HG03571 (cell line): ENCODE data around the gene DMAC1.

Experiments
- ATAC-seq: cut with Tn5 transposase; IDR thresholded peaks from one replicate; pipeline ENCODE4 v1.9.1; 2021; ENCODE audit not compliant: unreplicated experiment

Gene DMAC1

DNA sequence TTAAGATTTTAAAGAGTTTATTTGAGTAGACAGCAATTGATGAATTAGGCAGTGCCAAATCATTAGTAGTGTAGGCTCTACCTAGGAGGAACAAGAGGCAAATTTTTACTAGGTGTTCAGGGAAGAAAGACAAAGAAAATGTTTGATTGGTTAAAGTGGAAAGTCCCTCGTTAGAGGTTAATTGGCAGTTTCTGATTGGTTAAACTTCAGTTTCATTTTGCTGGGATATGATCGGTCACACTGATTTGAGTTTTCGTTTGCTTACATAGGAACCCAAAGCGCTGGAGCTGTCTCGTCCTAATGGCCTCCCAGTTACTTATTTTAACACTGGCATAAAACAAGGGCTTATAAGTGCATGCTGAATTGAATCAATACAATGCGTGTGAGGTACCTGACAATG is 15.1 kb downstream of the DMAC1 start:
- ATAC-seq, result no peak

DNA sequence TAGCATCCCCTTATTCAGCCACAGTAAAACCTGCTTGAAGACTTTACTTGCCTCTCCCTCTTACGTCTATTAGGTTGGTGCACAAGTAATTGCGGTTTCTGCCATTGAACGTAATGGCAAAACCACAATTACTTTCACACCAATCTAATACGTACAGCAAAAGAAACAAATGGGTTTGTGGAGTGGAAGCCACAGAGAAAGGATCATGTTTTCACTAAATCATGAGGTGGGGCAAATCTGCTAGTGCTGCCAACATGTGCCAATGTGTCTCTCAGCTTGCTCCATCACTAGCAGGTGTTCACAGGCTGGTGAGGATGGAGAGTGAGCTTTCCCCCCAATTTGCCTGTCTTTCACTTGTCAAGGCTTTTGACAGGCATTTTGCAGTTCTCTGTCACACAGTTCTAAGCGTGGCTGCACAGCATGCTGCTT is 15.9 kb downstream of the DMAC1 start:
- ATAC-seq, result no peak

DNA sequence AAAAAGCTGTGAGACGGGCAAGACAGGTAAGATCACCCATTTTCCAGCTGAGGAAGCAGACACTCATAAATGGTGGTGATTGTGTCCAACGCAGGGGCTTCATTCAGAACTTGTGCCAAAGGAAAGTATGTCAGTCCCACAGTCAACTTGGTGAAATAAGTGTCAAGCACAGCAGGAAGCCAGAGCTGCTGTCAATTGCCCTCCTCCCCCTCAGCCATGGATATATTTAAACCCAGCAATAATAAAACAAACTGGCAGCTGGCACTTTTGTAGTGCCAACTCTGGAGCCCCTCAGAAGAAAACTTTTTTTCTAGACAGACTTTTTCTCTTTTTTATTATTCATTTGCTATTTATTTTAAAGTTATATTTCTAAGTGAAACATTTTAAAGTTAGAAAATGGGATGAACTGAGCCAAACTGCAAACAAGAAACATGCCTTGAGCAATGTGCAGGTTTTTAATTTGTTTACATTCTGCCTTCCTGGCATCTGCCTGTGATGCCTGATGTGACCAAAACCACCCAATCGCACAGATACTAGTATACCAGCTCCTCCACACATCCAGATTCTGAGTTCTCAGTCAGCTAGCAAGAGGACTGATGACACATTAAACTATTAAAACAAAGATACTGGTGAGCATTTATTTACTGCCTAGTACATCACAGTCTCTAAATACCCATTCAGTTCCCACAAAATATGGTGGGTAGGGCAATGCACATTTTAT is 17.0 kb downstream of the DMAC1 start:
- ATAC-seq, result no peak

DNA sequence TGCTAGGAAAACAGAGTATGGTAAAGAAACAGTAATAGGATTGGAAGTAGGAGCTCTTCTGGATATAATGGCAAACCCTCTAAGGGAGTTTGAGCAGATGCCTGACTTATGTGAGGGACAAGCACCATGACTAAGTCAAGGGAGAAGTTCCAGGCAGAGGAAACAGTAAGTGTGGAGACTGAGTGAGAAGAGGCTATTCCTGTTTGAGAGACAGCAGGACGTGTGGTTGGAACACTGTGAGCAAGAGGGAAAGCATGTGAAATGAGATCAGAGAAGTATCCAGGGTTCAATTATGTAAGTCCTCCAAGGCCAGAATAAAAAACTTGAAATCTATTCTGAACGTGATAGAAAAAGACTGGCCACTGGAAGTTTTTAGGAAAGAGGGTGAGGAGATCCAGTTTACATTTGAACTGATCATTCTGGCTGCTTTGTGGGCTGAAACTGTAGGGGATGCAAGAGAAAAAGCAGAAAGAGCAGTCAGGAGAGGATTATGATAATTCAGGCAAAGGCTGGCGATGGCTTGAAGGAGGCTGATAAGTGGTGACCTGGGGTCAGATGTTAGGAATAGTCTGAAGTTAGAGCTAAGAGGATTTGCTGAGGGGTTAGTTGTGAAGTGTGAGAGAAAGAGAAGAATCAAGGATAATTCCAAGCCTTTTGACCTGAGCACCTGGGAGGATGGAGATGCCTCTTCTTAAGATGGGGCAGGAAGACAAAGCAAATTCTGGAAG is 19.2 kb downstream of the DMAC1 start:
- no peak for ATAC-seq

DNA sequence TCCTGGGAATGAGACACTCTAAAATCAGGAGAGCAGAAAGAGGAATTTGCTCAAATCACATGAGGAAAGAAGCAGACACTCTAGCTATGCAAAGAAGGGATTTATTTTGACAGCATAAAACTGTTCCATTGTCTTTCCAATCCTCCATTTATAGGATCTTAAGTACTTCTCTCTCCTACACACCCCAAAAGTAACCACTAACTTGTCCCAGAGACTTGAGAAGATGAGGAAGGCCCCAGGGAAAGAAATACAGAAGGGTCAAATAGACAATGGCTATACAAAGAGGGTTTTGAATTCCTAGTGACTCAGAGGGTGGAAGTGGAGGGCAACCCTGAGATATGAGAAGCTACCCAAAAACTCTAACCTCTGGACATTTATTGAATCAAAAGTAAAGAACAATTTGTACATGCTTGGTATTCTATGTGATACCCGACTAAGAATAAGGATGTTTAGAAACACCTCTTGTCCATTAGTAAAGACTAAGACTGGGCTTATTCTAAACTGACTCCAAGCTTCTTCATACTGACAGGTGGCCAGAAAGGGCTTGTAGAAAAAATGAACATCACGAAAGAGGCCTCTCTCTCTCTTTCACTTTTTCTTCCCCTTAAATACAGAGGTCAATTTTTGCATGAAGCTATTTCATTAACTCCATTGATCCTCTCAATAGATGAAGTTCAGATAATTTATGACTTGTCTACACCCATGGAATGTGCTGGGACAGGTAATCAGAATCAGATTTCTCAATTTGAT is 20.6 kb downstream of the DMAC1 start:
- no peak for ATAC-seq

DNA sequence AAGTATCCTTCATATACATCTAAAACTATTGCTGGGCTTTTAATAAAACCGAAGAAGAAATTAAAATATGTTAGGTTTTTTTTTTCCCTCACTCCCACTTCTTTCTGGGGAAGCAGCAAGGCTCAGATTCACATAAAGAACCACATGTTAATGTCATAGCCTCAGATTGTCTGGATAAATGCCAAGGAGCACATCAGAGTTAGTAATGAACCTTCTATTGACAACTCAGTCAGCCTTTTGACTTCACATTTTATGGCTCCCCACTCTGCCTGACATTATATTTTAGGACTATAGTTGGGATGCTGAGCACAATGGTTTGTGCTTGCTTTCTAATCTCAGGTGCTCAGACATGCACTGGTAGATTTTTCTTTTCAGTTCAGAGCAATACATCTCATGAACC is 21.8 kb downstream of the DMAC1 start:
- ATAC-seq, result no peak

DNA sequence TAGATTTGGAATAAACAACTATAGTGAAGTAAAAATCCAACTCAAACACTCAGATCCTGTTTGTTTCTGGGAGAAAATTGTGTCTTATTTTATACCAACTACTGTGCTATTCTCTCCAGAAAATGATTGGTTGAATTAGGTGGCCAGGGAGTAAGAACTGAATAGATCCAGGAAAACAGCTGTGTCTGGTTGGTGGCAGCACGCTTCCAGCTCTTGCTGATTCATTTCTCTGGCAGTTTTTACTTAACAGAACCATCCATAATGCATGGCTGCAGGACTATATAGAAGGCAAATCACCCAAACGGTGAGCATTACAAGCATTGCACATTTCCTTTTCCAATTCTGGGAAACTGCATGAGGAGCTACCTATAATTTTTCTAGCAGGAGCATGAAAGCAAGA is 29.5 kb downstream of the DMAC1 start:
- no peak for ATAC-seq

DNA sequence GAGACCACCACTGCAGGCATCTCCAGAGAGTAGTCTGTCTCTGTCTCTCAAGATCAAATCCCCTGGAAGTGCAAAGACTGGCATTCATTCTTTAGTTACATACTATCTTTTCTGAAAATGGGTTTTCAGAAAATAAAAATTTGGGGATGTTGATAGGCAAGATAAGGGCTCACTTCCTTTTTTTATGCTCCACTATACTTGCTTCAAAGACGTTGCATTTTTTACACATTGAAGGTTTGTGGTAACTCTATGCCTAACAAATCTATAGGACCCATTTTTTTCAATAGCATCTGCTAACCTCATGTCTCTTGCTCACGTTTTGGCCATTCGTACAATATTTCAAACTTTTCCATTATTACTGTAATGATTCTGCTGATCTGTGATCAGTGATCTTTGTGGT is 37.0 kb downstream of the DMAC1 start:
- ATAC-seq, result no peak

DNA sequence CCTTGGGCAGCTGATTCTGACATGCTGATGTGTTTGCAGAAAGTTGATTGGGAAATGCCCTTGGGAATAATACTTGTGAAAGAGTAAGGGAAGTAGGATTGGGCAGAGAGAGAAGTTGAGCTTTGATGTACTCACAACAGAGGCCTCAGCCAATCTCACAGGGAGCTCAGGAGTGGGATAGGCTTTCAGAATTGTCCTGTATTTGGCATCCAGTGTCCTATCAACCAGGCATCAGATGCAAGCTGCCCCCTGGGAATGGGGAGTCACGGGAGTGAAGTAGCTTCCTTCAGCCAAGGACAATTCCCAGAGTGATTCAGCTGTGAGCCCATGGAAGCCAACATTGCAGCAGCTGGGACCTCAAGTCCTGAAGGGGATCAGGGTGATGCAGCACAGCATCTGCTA is 39.6 kb downstream of the DMAC1 start:
- ATAC-seq, result no peak

DNA sequence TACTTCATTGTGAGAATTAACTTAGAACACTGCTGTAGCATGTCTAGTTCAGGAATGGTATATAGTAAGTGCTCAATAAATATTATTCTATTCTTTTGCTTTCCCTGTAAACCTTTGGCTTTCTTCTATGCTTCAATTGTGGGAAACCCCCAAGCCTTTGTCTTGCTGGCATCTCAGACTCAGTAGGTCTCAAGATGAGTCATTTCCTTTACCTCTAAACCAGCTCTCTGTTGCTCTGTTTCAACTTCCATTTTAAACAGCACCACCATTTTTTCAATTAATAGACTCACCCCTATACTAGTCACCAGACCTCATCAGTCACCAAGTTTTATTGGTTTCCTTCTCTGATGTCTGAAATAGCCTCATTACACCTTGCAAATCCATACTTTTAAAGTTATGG is 43.5 kb downstream of the DMAC1 start:
- ATAC-seq, result peak; percentile 98

DNA sequence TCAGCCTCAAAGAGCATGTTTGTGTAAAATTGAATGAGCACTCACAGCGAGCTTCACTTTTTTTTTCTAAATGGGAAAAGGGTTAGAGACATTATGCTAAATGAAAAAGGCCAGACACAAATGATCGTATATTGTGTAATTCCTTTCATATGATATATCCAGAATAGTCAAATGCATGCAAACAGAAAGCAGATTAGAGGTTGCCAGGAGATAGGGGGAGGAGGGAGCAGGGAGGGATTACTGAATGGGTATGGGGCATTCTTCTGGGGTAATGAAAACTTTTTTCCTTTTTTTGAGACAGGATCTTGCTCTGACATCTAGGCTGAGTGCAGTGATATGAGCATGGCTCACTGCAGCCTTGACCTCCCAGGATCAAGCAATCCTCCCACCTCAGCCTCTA is 47.1 kb downstream of the DMAC1 start:
- no peak for ATAC-seq
